Activated CD4-positive, alpha-beta T cell treated with anti-CD3 and anti-CD28 coated beads, Interleukin-2, Interleukin-4, amounts not matched to agents 100 ng/mL and 50 ng/mL, durations not matched to agents 16 hours and 8 hours (primary cell): ENCODE results near the gene GUCY1A1.

Experiments
- DNase-seq: peaks from one replicate; pipeline ENCODE4 v3.0.0-alpha.2; 2020; ENCODE audit warnings: low spot score

GUCY1A1 gene

DNA sequence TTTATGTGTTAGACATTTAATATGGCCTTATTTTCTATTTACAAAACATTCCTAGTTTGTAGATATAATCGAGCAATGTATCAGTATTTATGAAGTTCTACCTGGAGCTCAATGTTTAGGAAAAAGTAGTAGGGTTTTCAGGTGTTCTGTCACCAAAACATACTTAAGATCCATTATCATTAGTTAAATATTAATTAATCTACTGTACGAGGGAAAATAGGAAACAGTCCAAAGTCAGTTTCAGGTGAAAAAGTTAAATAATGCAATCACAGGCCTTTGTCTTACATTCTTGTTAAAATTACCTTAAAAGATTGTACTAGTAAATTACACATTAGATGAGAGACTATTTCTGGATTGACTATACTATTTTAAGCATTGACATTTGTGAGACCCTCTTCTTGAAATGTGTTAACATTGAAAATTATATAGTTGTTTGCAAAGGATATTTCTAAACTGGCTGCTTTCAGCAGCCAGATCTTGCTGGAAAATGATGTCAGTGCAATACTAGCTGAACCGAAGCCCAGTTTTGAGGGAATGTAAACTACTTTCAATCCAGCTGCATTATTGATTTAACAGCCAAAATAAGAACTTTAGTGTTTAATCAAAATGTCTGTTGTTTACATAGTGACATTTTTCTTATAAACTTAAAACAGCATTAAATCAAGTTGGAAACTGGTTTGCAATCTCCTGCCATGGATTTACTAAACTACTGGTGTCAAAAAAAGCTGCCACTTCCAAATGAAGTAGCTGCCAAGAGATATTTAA, 111.5 kb downstream of the GUCY1A1 start:
- no peak for DNase-seq

DNA sequence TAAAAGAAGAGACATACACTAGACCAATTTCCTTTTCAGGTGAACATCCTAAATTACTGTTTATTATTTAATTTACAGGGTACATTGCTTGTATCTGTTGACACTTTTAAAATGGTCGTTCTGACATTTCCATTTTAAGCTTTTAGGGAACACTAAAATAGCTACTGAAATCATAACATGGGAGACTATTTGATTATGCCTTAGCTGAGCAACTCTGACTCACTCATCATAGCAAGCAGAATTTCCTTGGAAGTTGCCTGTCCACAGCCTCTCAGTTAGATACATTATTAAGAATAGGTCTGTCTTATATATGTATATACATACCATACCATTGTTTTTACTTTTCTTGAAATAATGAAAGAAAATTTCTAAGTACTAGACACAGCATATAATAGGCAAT, 114.1 kb downstream of the GUCY1A1 start:
- DNase-seq, result no peak

DNA sequence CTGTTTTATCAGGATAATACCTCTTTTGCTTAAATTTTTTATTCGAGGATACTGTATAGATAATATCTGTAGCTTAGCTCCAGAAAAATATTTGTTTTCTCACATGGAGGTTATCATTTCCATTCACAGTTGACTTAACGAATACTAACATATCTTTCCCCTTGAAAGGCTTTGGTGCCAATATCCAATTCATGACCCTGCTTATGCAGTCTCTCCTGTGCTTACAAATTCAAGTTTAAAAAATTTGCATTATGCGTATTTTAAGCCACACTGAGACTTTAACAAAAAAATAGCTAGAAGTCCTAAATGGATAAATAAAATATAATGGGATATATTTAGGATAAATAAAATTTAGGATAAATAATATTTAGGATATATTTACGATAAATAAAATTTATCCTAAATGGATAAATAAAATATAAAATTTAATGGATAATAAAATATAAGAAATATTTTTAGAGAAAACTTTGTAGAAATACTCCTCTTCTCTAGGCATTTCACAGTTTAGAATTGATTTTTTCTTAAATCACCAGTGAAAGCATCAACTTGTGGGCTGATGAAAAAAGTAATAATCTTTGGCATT, 114.7 kb downstream of the GUCY1A1 start:
- no peak for DNase-seq
